Activated CD8-positive, alpha-beta memory T cell treated with anti-CD3 and anti-CD28 coated beads, Interleukin-2, amount 10 ng/mL, durations not matched to agents 7 days and 5 days (primary cell): ENCODE measurements around the gene SCGB3A1. TPM values are rescaled to one million over a fixed set of nuclear protein-coding genes. Genes with fewer than 3 reads are reported as not detected.

Experiments
- ATAC-seq: fragments of 150-1000 bp; cut with Tn5 transposase; one replicate; pipeline ENCODE4 v1.10.0; 2021; ENCODE audit warnings: moderate library complexity
- CTCF ChIA-PET: fragments of 350-600 bp; sonication (Branson Sonifier 250); formaldehyde crosslinking; loops from one replicate; lab custom pipeline; 2021; ENCODE audit warnings: antibody characterized with exemption; lab: Charles Lee
- DNase-seq: peaks from one replicate; pipeline ENCODE4 v3.0.0-alpha.2; 2020
- H3K27ac Mint-ChIP-seq: one replicate; pipeline ENCODE4 v1.8.0; 2021; ENCODE audit warnings: mild to moderate bottlenecking, mixed read lengths
- H3K27me3 Mint-ChIP-seq: one replicate; pipeline ENCODE4 v1.8.0; 2021; ENCODE audit warnings: mixed read lengths
- H3K36me3 Mint-ChIP-seq: one replicate; pipeline ENCODE4 v1.8.0; 2021; ENCODE audit warnings: mild to moderate bottlenecking, mixed read lengths
- H3K4me1 Mint-ChIP-seq: one replicate; pipeline ENCODE4 v1.8.0; 2021; ENCODE audit warnings: mixed read lengths
- H3K4me3 Mint-ChIP-seq: one replicate; pipeline ENCODE4 v1.8.0; 2021; ENCODE audit warnings: mild to moderate bottlenecking, moderate library complexity, mixed read lengths
- H3K9me3 Mint-ChIP-seq: one replicate; pipeline ENCODE4 v1.8.0; 2022; ENCODE audit warnings: low read depth, mixed read lengths
- total RNA-seq, 2 experiments: library from RNA; stranded (reverse); gene quantifications; one replicate each; pipeline ENCODE4 v1.2.3, GENCODE V29; 2021

The SCGB3A1 gene
- not detected for total RNA-seq

- ATAC-seq = no peak
- peak; percentile 22 for DNase-seq
- H3K9me3 Mint-ChIP-seq = no peaks in the 10 kb centered on the region
- no peak within 1 kb of the TSS for H3K4me3 Mint-ChIP-seq
- H3K27ac Mint-ChIP-seq = no peak within 1 kb of the TSS
- H3K36me3 Mint-ChIP-seq = peaks cover 2% of the 10 kb centered on the region
- CTCF ChIA-PET = no interaction called here
- H3K27me3 Mint-ChIP-seq = peaks cover 43% of the 10 kb centered on the region
- H3K4me1 Mint-ChIP-seq = peaks cover 9% of the 10 kb centered on the region
Observed at GRCh38 chr5:180591311-180591887, at the start of gene SCGB3A1. TSS of gene SCGB3A1 (minus strand) at chr5:180591499. CDS start at chr5:180591462, 37 bp downstream.

GRCh38 chr5:180640611-180640860 is 49.2 kb upstream of the SCGB3A1 start:
- Mint-ChIP-seq H3K27ac (no peak overlapping the region), H3K27me3 (no peaks in the 10 kb centered on the region), H3K9me3 (no peaks in the 10 kb centered on the region), H3K4me1 (no peaks in the 10 kb centered on the region), H3K36me3 (no peaks in the 10 kb centered on the region), H3K4me3 (no peak overlapping the region)
- ATAC-seq (no peak), DNase-seq (peak; percentile 25)
- CTCF ChIA-PET = no interaction called here

GRCh38 chr5:180639741-180640610 is 48.7 kb upstream of the SCGB3A1 start:
- Mint-ChIP-seq H3K9me3 (no peaks in the 10 kb centered on the region), H3K4me3 (no peak overlapping the region), H3K27ac (no peak overlapping the region), H3K36me3 (no peaks in the 10 kb centered on the region), H3K4me1 (no peaks in the 10 kb centered on the region), H3K27me3 (no peaks in the 10 kb centered on the region)
- DNase-seq = no peak
- ATAC-seq = no peak
- CTCF ChIA-PET = no interaction called here

GRCh38 chr5:180639287-180639686 is 48.0 kb upstream of the SCGB3A1 start:
- Mint-ChIP-seq H3K27me3 (no peaks in the 10 kb centered on the region), H3K4me1 (no peaks in the 10 kb centered on the region), H3K9me3 (no peaks in the 10 kb centered on the region), H3K27ac (no peak overlapping the region), H3K4me3 (no peak overlapping the region), H3K36me3 (no peaks in the 10 kb centered on the region)
- ATAC-seq (no peak), DNase-seq (no peak)
- CTCF ChIA-PET = no interaction called here

GRCh38 chr5:180637962-180638680 is 46.8 kb upstream of the SCGB3A1 start:
- ATAC-seq (no peak), DNase-seq (no peak)
- Mint-ChIP-seq H3K4me3 (no peak overlapping the region), H3K36me3 (no peaks in the 10 kb centered on the region), H3K9me3 (no peaks in the 10 kb centered on the region), H3K27me3 (no peaks in the 10 kb centered on the region), H3K27ac (no peak overlapping the region), H3K4me1 (no peaks in the 10 kb centered on the region)
- CTCF ChIA-PET = interaction anchor here (1.5 kb wide), 1 partner anchor 19 kb away, joined by 5 read pairs; no protein-coding TSS in a partner anchor

GRCh38 chr5:180636403-180637075 is 45.2 kb upstream of the SCGB3A1 start:
- DNase-seq (no peak), ATAC-seq (no peak)
- Mint-ChIP-seq H3K36me3 (no peaks in the 10 kb centered on the region), H3K9me3 (no peaks in the 10 kb centered on the region), H3K4me1 (no peaks in the 10 kb centered on the region), H3K27ac (no peak overlapping the region), H3K27me3 (no peaks in the 10 kb centered on the region), H3K4me3 (no peak overlapping the region)
- CTCF ChIA-PET = no interaction called here

GRCh38 chr5:180636016-180636402 is 44.7 kb upstream of the SCGB3A1 start:
- H3K4me3 Mint-ChIP-seq = no peak overlapping the region
- DNase-seq = no peak
- no peaks in the 10 kb centered on the region for H3K36me3 Mint-ChIP-seq
- H3K9me3 Mint-ChIP-seq = no peaks in the 10 kb centered on the region
- no peak overlapping the region for H3K27ac Mint-ChIP-seq
- no peaks in the 10 kb centered on the region for H3K27me3 Mint-ChIP-seq
- ATAC-seq = no peak
- CTCF ChIA-PET = no interaction called here
- H3K4me1 Mint-ChIP-seq = no peaks in the 10 kb centered on the region

- H3K4me1 Mint-ChIP-seq = no peaks in the 10 kb centered on the region
- DNase-seq (no peak), ATAC-seq (no peak)
- H3K27me3 Mint-ChIP-seq = no peaks in the 10 kb centered on the region
- no peaks in the 10 kb centered on the region for H3K9me3 Mint-ChIP-seq
- no peak overlapping the region for H3K4me3 Mint-ChIP-seq
- CTCF ChIA-PET = interaction anchor here (1.0 kb wide), 1 partner anchor 15 kb away, joined by 3 read pairs; no protein-coding TSS in a partner anchor
- H3K27ac Mint-ChIP-seq = no peak overlapping the region
- no peaks in the 10 kb centered on the region for H3K36me3 Mint-ChIP-seq
Observed at GRCh38 chr5:180633283-180634177, 42.2 kb upstream of the SCGB3A1 start.

- H3K27ac Mint-ChIP-seq = no peak overlapping the region
- no peak overlapping the region for H3K4me3 Mint-ChIP-seq
- CTCF ChIA-PET = no interaction called here
- ATAC-seq = no peak
- DNase-seq = no peak
- H3K4me1 Mint-ChIP-seq = no peaks in the 10 kb centered on the region
- no peaks in the 10 kb centered on the region for H3K36me3 Mint-ChIP-seq
- no peaks in the 10 kb centered on the region for H3K9me3 Mint-ChIP-seq
- H3K27me3 Mint-ChIP-seq = no peaks in the 10 kb centered on the region
Observed at GRCh38 chr5:180632768-180633167, 41.5 kb upstream of the SCGB3A1 start.

- CTCF ChIA-PET = no interaction called here
- Mint-ChIP-seq H3K9me3 (no peaks in the 10 kb centered on the region), H3K27me3 (no peaks in the 10 kb centered on the region)
Observed at GRCh38 chr5:180631549-180632383, 40.5 kb upstream of the SCGB3A1 start.

GRCh38 chr5:180630426-180630825 is 39.1 kb upstream of the SCGB3A1 start:
- Mint-ChIP-seq H3K27me3 (no peaks in the 10 kb centered on the region), H3K27ac (no peak overlapping the region), H3K36me3 (no peaks in the 10 kb centered on the region), H3K9me3 (no peaks in the 10 kb centered on the region), H3K4me1 (no peaks in the 10 kb centered on the region), H3K4me3 (no peak overlapping the region)
- ATAC-seq = no peak
- no peak for DNase-seq
- CTCF ChIA-PET = no interaction called here

More at GRCh38 chr5:180631549-180632383, 40.5 kb upstream of the SCGB3A1 start:
- no peaks in the 10 kb centered on the region for H3K4me1 Mint-ChIP-seq
- ATAC-seq = no peak
- no peak overlapping the region for H3K4me3 Mint-ChIP-seq
- no peak overlapping the region for H3K27ac Mint-ChIP-seq
- no peak for DNase-seq
- no peaks in the 10 kb centered on the region for H3K36me3 Mint-ChIP-seq

- no peaks in the 10 kb centered on the region for H3K27me3 Mint-ChIP-seq
- CTCF ChIA-PET = no interaction called here
- no peak overlapping the region for H3K4me3 Mint-ChIP-seq
- no peaks in the 10 kb centered on the region for H3K9me3 Mint-ChIP-seq
- no peaks in the 10 kb centered on the region for H3K4me1 Mint-ChIP-seq
- no peak overlapping the region for H3K27ac Mint-ChIP-seq
- ATAC-seq (no peak), DNase-seq (no peak)
- no peaks in the 10 kb centered on the region for H3K36me3 Mint-ChIP-seq
Observed at GRCh38 chr5:180629831-180630382, 38.6 kb upstream of the SCGB3A1 start.
